Activated CD4-positive, alpha-beta T cell treated with anti-CD3 and anti-CD28 coated beads, Interleukin-2, amount 10 ng/mL, durations not matched to agents 24 days and 14 days (primary cell): ENCODE measurements around the gene TOX2. TPM values are rescaled to one million over a fixed set of nuclear protein-coding genes. Genes with fewer than 3 reads are reported as not detected.

Experiments
- DNase-seq: peaks from one replicate; pipeline ENCODE4 v3.0.0; 2022
- H3K27ac Mint-ChIP-seq: one replicate; pipeline ENCODE4 v1.8.0; 2022; ENCODE audit warnings: mild to moderate bottlenecking, mixed read lengths
- H3K27me3 Mint-ChIP-seq: one replicate; pipeline ENCODE4 v1.8.0; 2022; ENCODE audit warnings: mixed read lengths
- H3K36me3 Mint-ChIP-seq: one replicate; pipeline ENCODE4 v1.8.0; 2022; ENCODE audit warnings: low read depth, mild to moderate bottlenecking, mixed read lengths
- H3K4me1 Mint-ChIP-seq: one replicate; pipeline ENCODE4 v1.8.0; 2021; ENCODE audit warnings: mixed read lengths
- H3K4me3 Mint-ChIP-seq: one replicate; pipeline ENCODE4 v1.8.0; 2022; ENCODE audit warnings: mild to moderate bottlenecking, moderate library complexity, mixed read lengths
- H3K9me3 Mint-ChIP-seq: one replicate; pipeline ENCODE4 v1.8.0; 2021; ENCODE audit warnings: mixed read lengths
- intact Hi-C: fragments of 100-400 bp; cut with micrococcal nuclease; formaldehyde crosslinking; loops from one replicate; pipeline ENCODE4 v1.15.1; 2023
- total RNA-seq: library from RNA; stranded (reverse); gene quantifications from 2 replicates; pipeline ENCODE4 v1.2.3, GENCODE V29; 2022

The TOX2 gene
- total RNA-seq, 1 donor from 2014 or later: 2.6 TPM

DNA sequence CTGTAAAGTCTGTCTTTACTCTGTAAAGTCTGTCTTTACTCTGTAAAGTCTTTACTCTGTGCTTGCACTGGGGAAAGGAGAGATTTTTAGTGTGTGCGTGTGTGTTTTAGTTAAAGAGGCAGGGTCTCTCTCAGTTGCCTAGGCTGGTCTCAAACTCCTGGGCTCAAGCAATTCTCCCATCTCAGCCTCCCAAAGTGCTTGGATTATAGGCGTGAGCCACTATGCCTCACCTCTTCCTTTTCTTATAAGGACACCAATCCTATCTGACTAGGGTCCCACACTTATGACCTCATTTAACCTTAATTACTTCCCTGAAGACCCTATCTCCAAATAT is 178.6 kb downstream of the TOX2 start:
- no peaks in the 10 kb centered on the region for H3K9me3 Mint-ChIP-seq
- H3K27ac Mint-ChIP-seq: no peak overlapping the region
- peaks cover 6% of the 10 kb centered on the region for H3K27me3 Mint-ChIP-seq
- H3K4me1 Mint-ChIP-seq: peaks cover 5% of the 10 kb centered on the region
- H3K4me3 Mint-ChIP-seq: no peak overlapping the region
- no peaks in the 10 kb centered on the region for H3K36me3 Mint-ChIP-seq
- intact Hi-C loops: loop anchor here (1.0 kb wide), 1 partner anchor 644 kb away; no protein-coding TSS in a partner anchor
- no peak for DNase-seq

DNA sequence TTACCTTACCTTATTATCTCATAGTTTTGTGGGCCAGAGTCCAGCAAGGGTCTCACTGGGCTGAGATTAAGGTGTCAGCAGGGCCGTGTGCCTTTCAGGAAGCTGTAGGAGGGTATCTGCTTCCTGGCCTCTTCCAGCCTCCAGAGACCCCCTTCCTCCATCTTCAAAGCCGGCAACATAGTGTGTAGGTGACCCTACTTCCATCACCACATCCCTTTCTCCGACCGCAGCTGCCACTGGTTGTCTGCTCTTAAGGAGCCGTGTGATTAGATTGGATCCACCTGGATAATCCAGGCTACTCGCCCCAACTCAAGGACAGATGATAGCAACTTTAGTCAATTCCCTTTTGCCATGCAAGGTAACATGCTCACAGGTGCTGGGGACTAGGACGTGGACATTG is 181.2 kb downstream of the TOX2 start:
- H3K36me3 Mint-ChIP-seq: no peaks in the 10 kb centered on the region
- intact Hi-C loops: no loop called here
- no peaks in the 10 kb centered on the region for H3K9me3 Mint-ChIP-seq
- no peak for DNase-seq
- H3K4me3 Mint-ChIP-seq: no peak overlapping the region
- H3K27ac Mint-ChIP-seq: no peak overlapping the region
- peaks cover 16% of the 10 kb centered on the region for H3K27me3 Mint-ChIP-seq
- H3K4me1 Mint-ChIP-seq: peaks cover 5% of the 10 kb centered on the region

DNA sequence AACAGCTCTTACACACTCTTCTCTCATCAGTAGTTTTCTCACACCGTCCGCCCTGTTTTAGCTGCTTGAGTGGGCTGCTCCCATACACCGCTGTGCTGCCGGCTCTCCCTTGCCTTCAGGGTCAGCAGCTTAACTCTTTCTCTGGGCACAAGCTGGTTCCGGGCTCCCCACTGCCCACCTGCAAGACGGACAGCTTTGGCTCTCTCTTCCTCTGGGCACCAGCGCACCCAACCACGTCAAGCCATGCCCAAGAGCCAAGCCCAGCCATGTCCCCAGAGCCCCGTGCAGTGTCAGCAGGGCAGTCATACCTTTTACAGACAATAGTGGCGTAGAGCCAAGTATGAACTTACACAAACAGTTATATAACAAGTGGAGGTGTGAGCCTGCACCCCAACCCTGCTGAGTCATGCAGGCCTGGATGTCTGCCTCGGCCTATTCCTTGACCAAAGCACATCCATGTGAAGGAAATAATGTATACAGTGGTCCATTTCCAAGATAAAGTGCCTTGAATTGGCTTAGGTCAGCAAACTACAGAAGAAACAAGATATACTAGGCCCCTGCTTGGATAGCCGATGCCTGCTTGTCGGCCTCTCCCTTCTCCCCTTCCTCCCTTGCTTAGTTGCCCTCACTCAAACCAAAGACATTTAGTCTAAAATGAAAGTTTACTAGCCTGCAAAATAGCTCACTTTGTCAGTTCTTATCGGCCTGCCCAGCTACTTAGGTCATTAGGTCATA is 183.0 kb downstream of the TOX2 start:
- Mint-ChIP-seq H3K4me3 (no peak overlapping the region), H3K27me3 (peaks cover 30% of the 10 kb centered on the region), H3K36me3 (no peaks in the 10 kb centered on the region), H3K4me1 (peaks cover 2% of the 10 kb centered on the region), H3K27ac (no peak overlapping the region), H3K9me3 (no peaks in the 10 kb centered on the region)
- DNase-seq: no peak
- intact Hi-C loops: no loop called here

DNA sequence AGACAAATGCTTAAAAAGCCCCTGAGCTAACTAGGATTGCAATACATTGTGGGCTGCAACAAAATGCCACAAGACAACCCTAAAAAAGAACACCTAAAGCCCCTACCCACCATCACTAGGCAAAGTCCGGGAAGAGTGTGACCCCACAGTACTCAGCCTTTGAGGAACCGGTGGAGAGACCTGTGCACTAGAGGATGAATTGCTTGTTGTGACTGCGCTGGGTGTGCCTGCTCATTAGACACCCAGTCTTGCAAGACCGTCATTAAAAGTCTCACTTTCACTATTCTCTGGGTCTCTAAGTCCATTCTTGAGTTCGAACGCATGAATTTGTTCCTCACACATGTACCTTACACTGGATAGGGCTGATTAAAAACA is 183.6 kb downstream of the TOX2 start:
- H3K27ac Mint-ChIP-seq: no peak overlapping the region

GRCh38 chr20:44098657-44099056 is 184.0 kb downstream of the TOX2 start:
- DNase-seq: no peak
- H3K27me3 Mint-ChIP-seq: peaks cover 36% of the 10 kb centered on the region
- no peak overlapping the region for H3K4me3 Mint-ChIP-seq
- no peaks in the 10 kb centered on the region for H3K9me3 Mint-ChIP-seq
- no peak overlapping the region for H3K27ac Mint-ChIP-seq
- H3K36me3 Mint-ChIP-seq: no peaks in the 10 kb centered on the region
- intact Hi-C loops: no loop called here
- no peaks in the 10 kb centered on the region for H3K4me1 Mint-ChIP-seq

More for the DNA sequence above, 183.6 kb downstream of the TOX2 start:
- intact Hi-C loops: no loop called here
- Mint-ChIP-seq H3K36me3 (no peaks in the 10 kb centered on the region), H3K4me3 (no peak overlapping the region), H3K9me3 (no peaks in the 10 kb centered on the region), H3K27me3 (peaks cover 33% of the 10 kb centered on the region), H3K4me1 (no peaks in the 10 kb centered on the region)
- no peak for DNase-seq

DNA sequence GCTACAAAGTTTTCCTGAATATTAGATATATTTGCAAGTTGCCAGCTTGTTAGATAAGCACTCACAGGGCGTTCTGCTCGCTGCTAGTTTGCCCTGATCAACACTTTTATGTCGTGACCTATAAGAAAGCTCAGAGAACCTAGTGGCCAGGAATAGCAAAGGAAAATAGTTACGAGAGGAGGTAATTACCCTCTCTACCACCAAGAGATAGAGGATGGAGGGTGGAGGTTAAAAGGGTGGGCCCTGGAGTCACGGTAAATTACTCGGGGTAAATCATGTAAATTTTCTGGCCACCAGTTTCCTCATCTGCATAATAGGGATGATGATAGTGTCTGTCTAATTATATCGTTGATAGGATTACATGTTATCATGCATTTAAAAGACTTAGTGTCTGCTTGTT is 185.2 kb downstream of the TOX2 start:
- H3K4me1 Mint-ChIP-seq: no peaks in the 10 kb centered on the region
- DNase-seq: no peak
- no peak overlapping the region for H3K4me3 Mint-ChIP-seq
- no peaks in the 10 kb centered on the region for H3K36me3 Mint-ChIP-seq
- no peak overlapping the region for H3K27ac Mint-ChIP-seq
- intact Hi-C loops: no loop called here
- no peaks in the 10 kb centered on the region for H3K9me3 Mint-ChIP-seq
- peaks cover 40% of the 10 kb centered on the region for H3K27me3 Mint-ChIP-seq

DNA sequence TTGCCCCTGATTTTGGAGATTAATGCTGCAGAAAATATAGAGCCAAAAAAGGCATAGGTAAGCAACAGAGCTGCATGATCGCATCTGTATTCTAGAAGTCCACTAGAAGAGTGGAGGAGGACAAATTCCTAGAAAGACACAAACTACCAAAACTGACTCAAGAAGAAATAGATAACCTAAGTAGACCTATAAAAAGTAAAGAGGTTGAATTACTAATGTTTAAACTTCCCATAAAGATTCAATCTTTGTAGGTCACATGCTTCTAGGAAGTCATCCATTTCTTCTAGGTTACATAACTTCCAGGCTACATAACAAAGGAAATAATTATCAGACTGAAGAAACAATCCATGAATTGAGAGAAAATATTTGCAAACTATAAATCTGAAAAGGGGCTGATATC is 187.9 kb downstream of the TOX2 start:
- H3K4me1 Mint-ChIP-seq: no peaks in the 10 kb centered on the region
- H3K4me3 Mint-ChIP-seq: no peak overlapping the region
- H3K27ac Mint-ChIP-seq: no peak overlapping the region
- H3K27me3 Mint-ChIP-seq: peaks cover 57% of the 10 kb centered on the region
- DNase-seq: no peak
- H3K36me3 Mint-ChIP-seq: no peaks in the 10 kb centered on the region
- peaks cover 13% of the 10 kb centered on the region for H3K9me3 Mint-ChIP-seq
- intact Hi-C loops: no loop called here

- H3K4me3 Mint-ChIP-seq: no peak overlapping the region
- no peaks in the 10 kb centered on the region for H3K36me3 Mint-ChIP-seq
- H3K27ac Mint-ChIP-seq: no peak overlapping the region
- no peak for DNase-seq
- H3K4me1 Mint-ChIP-seq: no peaks in the 10 kb centered on the region
- peaks cover 17% of the 10 kb centered on the region for H3K9me3 Mint-ChIP-seq
- intact Hi-C loops: no loop called here
- peaks cover 54% of the 10 kb centered on the region for H3K27me3 Mint-ChIP-seq
These were observed 190.3 kb downstream of the TOX2 start for GRCh38 chr20:44104798-44105517.

- Mint-ChIP-seq H3K27ac (no peak overlapping the region), H3K27me3 (peaks cover 40% of the 10 kb centered on the region), H3K36me3 (no peaks in the 10 kb centered on the region), H3K9me3 (peaks cover 17% of the 10 kb centered on the region), H3K4me3 (no peak overlapping the region), H3K4me1 (no peaks in the 10 kb centered on the region)
- no peak for DNase-seq
- intact Hi-C loops: no loop called here
These were observed 192.0 kb downstream of the TOX2 start for GRCh38 chr20:44106615-44107014.

DNA sequence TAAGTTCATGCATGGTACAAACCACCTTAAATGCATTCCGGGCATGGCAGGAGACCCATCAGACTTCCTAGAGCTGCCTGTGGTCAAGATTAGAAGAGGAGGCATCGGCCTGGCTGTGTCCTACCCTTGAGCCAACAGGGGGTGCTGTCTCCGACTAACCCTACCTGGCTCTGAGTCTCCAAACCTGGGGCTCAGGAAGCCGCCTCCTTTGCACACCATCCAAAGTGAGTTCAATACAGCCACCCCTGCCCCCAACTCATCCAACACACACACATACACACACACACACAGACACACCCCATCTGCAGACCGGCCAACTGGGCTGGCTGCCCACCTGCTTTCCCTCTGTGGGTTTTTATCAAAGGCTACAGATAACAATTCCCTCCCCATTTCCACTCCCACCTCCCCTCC is 195.3 kb downstream of the TOX2 start:
- intact Hi-C loops: no loop called here

GRCh38 chr20:44110816-44111568 is 196.3 kb downstream of the TOX2 start:
- intact Hi-C loops: no loop called here
- H3K9me3 Mint-ChIP-seq: peaks cover 17% of the 10 kb centered on the region
- no peaks in the 10 kb centered on the region for H3K4me1 Mint-ChIP-seq
- H3K27ac Mint-ChIP-seq: no peak overlapping the region
- H3K36me3 Mint-ChIP-seq: no peaks in the 10 kb centered on the region
- H3K27me3 Mint-ChIP-seq: peaks cover 20% of the 10 kb centered on the region
- no peak overlapping the region for H3K4me3 Mint-ChIP-seq
- no peak for DNase-seq

More for the DNA sequence above, 195.3 kb downstream of the TOX2 start:
- no peaks in the 10 kb centered on the region for H3K4me1 Mint-ChIP-seq
- no peak overlapping the region for H3K27ac Mint-ChIP-seq
- H3K27me3 Mint-ChIP-seq: peaks cover 22% of the 10 kb centered on the region
- no peaks in the 10 kb centered on the region for H3K36me3 Mint-ChIP-seq
- DNase-seq: no peak
- peaks cover 17% of the 10 kb centered on the region for H3K9me3 Mint-ChIP-seq
- no peak overlapping the region for H3K4me3 Mint-ChIP-seq

GRCh38 chr20:44111712-44112335 is 197.2 kb downstream of the TOX2 start:
- intact Hi-C loops: no loop called here
- peaks cover 21% of the 10 kb centered on the region for H3K27me3 Mint-ChIP-seq
- no peaks in the 10 kb centered on the region for H3K36me3 Mint-ChIP-seq
- H3K4me1 Mint-ChIP-seq: peaks cover 5% of the 10 kb centered on the region
- DNase-seq: no peak
- no peak overlapping the region for H3K4me3 Mint-ChIP-seq
- peaks cover 11% of the 10 kb centered on the region for H3K9me3 Mint-ChIP-seq
- H3K27ac Mint-ChIP-seq: no peak overlapping the region

- no peak overlapping the region for H3K27ac Mint-ChIP-seq
- DNase-seq: no peak
- intact Hi-C loops: no loop called here
- H3K27me3 Mint-ChIP-seq: peaks cover 20% of the 10 kb centered on the region
- H3K4me3 Mint-ChIP-seq: no peak overlapping the region
- H3K36me3 Mint-ChIP-seq: no peaks in the 10 kb centered on the region
- H3K9me3 Mint-ChIP-seq: peaks cover 5% of the 10 kb centered on the region
- H3K4me1 Mint-ChIP-seq: peaks cover 9% of the 10 kb centered on the region
These were observed 197.8 kb downstream of the TOX2 start for GRCh38 chr20:44112456-44112855.
